Measurements from ENCODE around the gene OSBPL1A.

OSBPL1A gene

DNA sequence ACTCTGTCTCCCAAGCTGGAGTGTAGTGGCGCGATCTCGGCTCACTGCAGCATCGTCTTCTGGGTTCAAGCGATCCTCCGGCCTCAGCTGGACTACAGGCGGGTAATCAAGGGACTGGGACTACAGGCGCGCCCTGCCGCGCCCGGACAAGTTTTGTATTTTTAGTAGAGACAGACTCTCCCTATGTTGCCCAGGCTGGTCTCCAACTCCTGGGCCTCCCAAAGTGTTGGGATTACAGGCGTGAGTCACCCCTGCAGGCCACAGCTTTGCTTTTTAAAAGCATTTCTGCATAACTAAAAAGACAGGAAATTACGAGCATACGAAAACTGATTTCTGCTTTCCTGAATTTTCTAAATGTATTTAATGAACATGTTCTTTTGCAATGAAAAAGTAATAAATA is 916 bp upstream of the OSBPL1A start:
- peak overlapping the region; percentile 75; the same call in 1 of the 2 replicates for H3K27ac ChIP-seq
- TF ChIP-seq ZFX (IDR thresholded peaks at IDR 0.05; ENCODE audit: borderline replicate concordance) (no peak), CTCF (IDR thresholded peaks at IDR 0.05) (no peak)

DNA sequence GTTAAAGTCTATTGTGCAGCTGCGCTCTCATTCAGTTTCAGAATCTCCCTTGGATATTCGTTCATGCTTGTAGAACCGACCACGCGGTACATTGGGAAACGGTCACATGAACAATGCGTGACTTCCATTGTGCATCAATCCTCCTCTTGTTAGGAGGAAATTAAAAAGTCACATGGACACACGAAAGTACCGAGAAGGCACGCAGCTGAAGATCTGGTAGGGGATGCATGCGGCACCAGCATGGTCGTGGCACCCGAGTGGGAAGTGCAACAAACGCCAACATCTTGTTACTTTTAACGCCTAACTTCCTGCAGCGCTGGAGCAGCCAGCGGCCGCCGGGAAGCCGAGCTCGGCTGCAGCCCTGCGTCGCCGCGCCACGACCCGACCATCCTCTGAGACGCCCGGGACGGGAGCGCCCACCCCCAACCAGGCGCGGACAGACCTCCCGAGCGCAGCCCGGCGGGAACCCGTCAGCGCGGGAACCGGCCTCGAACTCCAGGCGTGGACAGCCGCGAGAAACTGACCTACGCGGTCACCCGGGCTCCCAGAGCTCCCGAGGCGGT is 412 bp downstream of the OSBPL1A start:
- TF ChIP-seq ZFX (IDR thresholded peaks at IDR 0.05; ENCODE audit: borderline replicate concordance) (no peak), CTCF (IDR thresholded peaks at IDR 0.05) (0 out of 2 replicates have a peak, but pooled peaks have one; percentile 6)
- H3K27ac ChIP-seq = peak overlapping the region; percentile 75

GRCh38 chr18:24396082-24396633 is 1.5 kb downstream of the OSBPL1A start:
- TF ChIP-seq CTCF (IDR thresholded peaks at IDR 0.05) (no peak), ZFX (IDR thresholded peaks at IDR 0.05; ENCODE audit: borderline replicate concordance) (no peak)
- H3K27ac ChIP-seq = no peak overlapping the region; the same call in 1 of the 2 replicates

DNA sequence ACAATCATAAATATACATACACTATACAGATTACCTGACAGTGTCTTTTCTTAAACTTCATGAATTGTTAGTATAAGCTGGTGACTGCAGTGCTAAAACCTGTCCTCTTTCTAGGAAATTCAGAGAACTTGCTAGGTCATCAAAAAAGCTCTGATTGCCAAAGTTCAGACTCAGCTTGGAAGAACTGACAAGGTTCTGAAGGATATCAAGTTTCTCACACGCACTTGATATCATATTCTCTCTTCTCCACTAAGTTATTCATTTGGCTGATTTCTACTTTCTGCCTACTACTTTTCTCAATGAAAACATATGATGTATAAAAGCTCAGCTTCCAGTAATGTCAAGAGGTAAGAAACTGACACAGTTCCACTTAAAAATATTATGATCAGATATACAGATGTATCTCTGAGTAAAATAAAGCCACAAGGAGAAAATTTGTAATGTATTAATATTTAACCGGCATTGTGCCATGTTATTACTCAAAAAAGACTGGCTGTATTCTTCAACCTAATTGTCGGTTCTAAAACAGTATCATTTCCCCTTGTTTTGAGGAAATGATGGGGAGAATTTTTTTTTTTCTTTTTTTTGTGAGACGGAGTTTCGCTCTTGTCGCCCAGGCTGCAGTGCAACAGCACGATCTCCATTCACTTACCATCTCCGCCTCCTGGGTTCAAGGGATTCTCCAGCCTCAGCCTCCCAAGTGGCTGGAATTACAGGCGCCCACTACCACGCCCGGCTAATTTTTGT is 2.4 kb downstream of the OSBPL1A start:
- no peak overlapping the region for H3K27ac ChIP-seq
- no peak for TF ChIP-seq CTCF (IDR thresholded peaks at IDR 0.05)
- TF ChIP-seq ZFX (IDR thresholded peaks at IDR 0.05; ENCODE audit: borderline replicate concordance) = no peak

DNA sequence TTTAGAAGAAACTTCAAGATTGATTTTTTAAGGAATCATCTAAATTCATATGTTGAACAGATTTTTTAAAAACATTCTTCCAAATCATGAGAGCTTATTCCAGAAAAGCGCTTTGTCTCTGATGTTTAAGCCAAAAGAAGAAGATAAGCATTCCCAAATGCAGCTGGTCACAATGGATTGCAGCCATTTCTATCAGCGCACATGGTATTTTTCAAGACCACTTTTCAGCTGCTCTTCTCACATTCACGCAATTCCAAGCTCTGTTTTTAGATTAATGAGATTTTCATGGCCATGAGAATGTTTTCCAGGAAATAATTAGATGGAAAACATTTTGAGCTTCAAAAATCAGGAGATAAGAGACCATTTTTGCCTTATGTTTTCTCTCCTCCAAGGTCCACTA is 8.7 kb downstream of the OSBPL1A start:
- TF ChIP-seq ZFX (IDR thresholded peaks at IDR 0.05; ENCODE audit: borderline replicate concordance) (no peak), CTCF (IDR thresholded peaks at IDR 0.05) (no peak)
- H3K27ac ChIP-seq = no peak overlapping the region

- TF ChIP-seq CTCF (IDR thresholded peaks at IDR 0.05) = no peak
- TF ChIP-seq ZFX (IDR thresholded peaks at IDR 0.05; ENCODE audit: borderline replicate concordance) = no peak
- H3K27ac ChIP-seq = no peak overlapping the region
Measured at GRCh38 chr18:24386681-24387080, 10.9 kb downstream of the OSBPL1A start.

- H3K27ac ChIP-seq = no peak overlapping the region
- TF ChIP-seq CTCF (IDR thresholded peaks at IDR 0.05) = no peak
- no peak for TF ChIP-seq ZFX (IDR thresholded peaks at IDR 0.05; ENCODE audit: borderline replicate concordance)
Measured at GRCh38 chr18:24381126-24381525, 16.5 kb downstream of the OSBPL1A start.

Data from 22Rv1 (cell line).